RCC 7860 (cell line): Measurements from ENCODE around the gene SLFN11.
"Not testable (repeated sequence)": the region's sequence is repeated elsewhere in the genome, so short reads cannot be mapped to it uniquely, and the experiment has no call there.

ENCODE experiments used
- DNase-seq: peaks from one replicate; pipeline ENCODE4 v3.0.0-alpha.2; 2015; ENCODE audit warnings: low spot score
- FAIRE-seq: peaks from 2 replicates; lab custom pipeline; 2012; peaks lifted over from hg19 to GRCh38; lab: Jason Lieb, UNC

SLFN11 gene

GRCh38 chr17:35373534-35373983 is at the start of gene SLFN11:
SLFN11 (minus strand) TSS chr17:35373621; CDS start chr17:35363807, 9,814 bp downstream.
- peak; percentile 89 for DNase-seq
- peak; percentile 89 for FAIRE-seq

GRCh38 chr17:35421069-35421468 is 47.6 kb upstream of the SLFN11 start:
- DNase-seq, FAIRE-seq: not testable (repeated sequence)

GRCh38 chr17:35416659-35417058 is 43.2 kb upstream of the SLFN11 start:
- FAIRE-seq, result no peak
- no peak for DNase-seq

GRCh38 chr17:35414707-35415106 is 41.3 kb upstream of the SLFN11 start:
- FAIRE-seq, DNase-seq: not testable (repeated sequence)

GRCh38 chr17:35414247-35414646 is 40.8 kb upstream of the SLFN11 start:
- DNase-seq (no peak), FAIRE-seq (no peak)

GRCh38 chr17:35407531-35407930 is 34.1 kb upstream of the SLFN11 start:
- no peak for DNase-seq
- no peak for FAIRE-seq

GRCh38 chr17:35406568-35406967 is 33.1 kb upstream of the SLFN11 start:
- FAIRE-seq, result no peak

GRCh38 chr17:35404360-35404759 is 30.9 kb upstream of the SLFN11 start:
- no peak for FAIRE-seq
- no peak for DNase-seq

More at GRCh38 chr17:35406568-35406967, 33.1 kb upstream of the SLFN11 start:
- no peak for DNase-seq

- not testable (repeated sequence) for DNase-seq, FAIRE-seq
Measured at GRCh38 chr17:35393783-35394182, 20.4 kb upstream of the SLFN11 start.

GRCh38 chr17:35390663-35391062 is 17.2 kb upstream of the SLFN11 start:
- DNase-seq, result no peak
- no peak for FAIRE-seq

- DNase-seq (no peak), FAIRE-seq (no peak)
Measured at GRCh38 chr17:35390156-35390555, 16.7 kb upstream of the SLFN11 start.

GRCh38 chr17:35387496-35387895 is 14.1 kb upstream of the SLFN11 start:
- FAIRE-seq (no peak), DNase-seq (no peak)

GRCh38 chr17:35377706-35378105 is 4.3 kb upstream of the SLFN11 start:
- no peak for DNase-seq
- FAIRE-seq, result no peak

- FAIRE-seq (no peak), DNase-seq (no peak)
Measured at GRCh38 chr17:35377068-35377467, 3.6 kb upstream of the SLFN11 start.

GRCh38 chr17:35376245-35376644 is 2.8 kb upstream of the SLFN11 start:
- DNase-seq (peak; percentile 15), FAIRE-seq (peak; percentile 75)

- no peak for FAIRE-seq
- no peak for DNase-seq
Measured at GRCh38 chr17:35374766-35375344, 1.4 kb upstream of the SLFN11 start.

- DNase-seq (peak; percentile 39), FAIRE-seq (no peak)
Measured at GRCh38 chr17:35373984-35374765, 754 bp upstream of the SLFN11 start.

GRCh38 chr17:35372846-35373533 is 431 bp downstream of the SLFN11 start:
- no peak for FAIRE-seq

GRCh38 chr17:35371934-35372333 is 1.5 kb downstream of the SLFN11 start:
- no peak for DNase-seq
- FAIRE-seq, result no peak

More at GRCh38 chr17:35372846-35373533, 431 bp downstream of the SLFN11 start:
- DNase-seq, result no peak

- FAIRE-seq (no peak), DNase-seq (no peak)
Measured at GRCh38 chr17:35368081-35368830, 5.2 kb downstream of the SLFN11 start.

- FAIRE-seq, result no peak
- no peak for DNase-seq
Measured at GRCh38 chr17:35361027-35361426, 12.4 kb downstream of the SLFN11 start.
